HG02870 (cell line): ENCODE results near the gene SPTB.
A peak's percentile ranks its signal among the peaks of the same experiment; 100 is the strongest.

Experiments used
- ATAC-seq: cut with Tn5 transposase; IDR thresholded peaks from one replicate; pipeline ENCODE4 v1.9.1; 2021; ENCODE audit warnings: mild to moderate bottlenecking, moderate library complexity; ENCODE audit not compliant: unreplicated experiment

The SPTB gene

GRCh38 chr14:64768401-64769095 lies 111.2 kb downstream of the SPTB start:
- ATAC-seq = no peak

GRCh38 chr14:64767215-64767964 lies 112.3 kb downstream of the SPTB start:
- no peak for ATAC-seq

GRCh38 chr14:64766430-64767151 lies 113.1 kb downstream of the SPTB start:
- no peak for ATAC-seq

GRCh38 chr14:64765740-64766302 lies 113.9 kb downstream of the SPTB start:
- no peak for ATAC-seq

GRCh38 chr14:64764641-64765520 lies 114.8 kb downstream of the SPTB start:
- ATAC-seq = peak; percentile 57

- no peak for ATAC-seq
These were observed 115.7 kb downstream of the SPTB start for GRCh38 chr14:64763801-64764621.

GRCh38 chr14:64763085-64763782 lies 116.5 kb downstream of the SPTB start:
- ATAC-seq = no peak

- ATAC-seq = no peak
These were observed 117.4 kb downstream of the SPTB start for GRCh38 chr14:64762044-64763034.

- ATAC-seq = no peak
These were observed 118.2 kb downstream of the SPTB start for GRCh38 chr14:64761441-64762043.

GRCh38 chr14:64760916-64761315 lies 118.8 kb downstream of the SPTB start:
- no peak for ATAC-seq

GRCh38 chr14:64760146-64760755 lies 119.5 kb downstream of the SPTB start:
- no peak for ATAC-seq

GRCh38 chr14:64759555-64759938 lies 120.2 kb downstream of the SPTB start:
- no peak for ATAC-seq

- no peak for ATAC-seq
These were observed 120.8 kb downstream of the SPTB start for GRCh38 chr14:64758691-64759554.

- ATAC-seq = no peak
These were observed 121.6 kb downstream of the SPTB start for GRCh38 chr14:64758025-64758521.

- ATAC-seq = no peak
These were observed 122.1 kb downstream of the SPTB start for GRCh38 chr14:64757601-64758000.

GRCh38 chr14:64756712-64757111 lies 123.0 kb downstream of the SPTB start:
- ATAC-seq = no peak
